HS-27A (cell line): ENCODE data around the gene DPP10.
"Not testable (repeated sequence)": the region's sequence is repeated elsewhere in the genome, so short reads cannot be mapped to it uniquely, and the experiment has no call there.

Source experiments
- DNase-seq: peaks from one replicate; pipeline ENCODE4 v3.0.0-alpha.2; 2012; ENCODE audit warnings: low read depth, missing footprints

The DPP10 gene

DNA sequence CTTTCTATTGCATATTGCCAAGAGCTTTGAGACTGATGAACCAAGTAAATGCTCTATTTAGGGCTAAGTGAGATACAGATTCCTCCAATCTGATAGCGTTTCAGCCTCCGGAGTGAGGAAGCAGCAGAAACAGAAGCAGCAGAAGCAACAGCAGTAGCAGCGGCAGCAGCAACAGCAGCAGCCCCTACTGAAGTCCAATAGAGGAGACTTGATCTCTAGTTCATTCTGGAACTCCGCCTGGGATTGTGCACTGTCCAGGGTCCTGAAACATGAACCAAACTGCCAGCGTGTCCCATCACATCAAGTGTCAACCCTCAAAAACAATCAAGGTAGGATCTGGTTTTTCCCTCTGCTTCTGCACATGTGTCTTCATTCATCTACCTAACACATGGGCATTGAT is at the start of gene DPP10:
DPP10 (plus strand) TSS at position 132 of the 400 bp plus-strand sequence.
- DNase-seq, result no peak

DNA sequence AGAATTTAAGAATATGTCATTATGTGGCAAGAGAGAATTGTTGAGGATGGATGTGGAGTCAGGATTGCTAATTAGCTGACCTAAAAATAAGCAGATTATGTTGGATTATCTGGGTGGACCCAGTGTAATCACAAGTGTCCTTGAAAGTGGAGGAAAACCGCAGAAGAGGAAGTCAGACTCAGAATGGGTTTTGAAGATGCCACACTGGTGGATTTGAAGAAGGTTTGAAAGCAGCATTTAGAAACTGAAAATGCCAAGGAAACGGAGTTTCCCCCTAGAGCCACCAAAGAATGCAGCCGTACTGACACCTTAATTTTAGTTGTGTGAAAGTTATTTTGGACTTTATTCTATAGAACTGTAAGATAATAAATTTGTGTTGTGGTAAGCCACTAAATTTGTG is 41.6 kb upstream of the DPP10 start:
- DNase-seq, result no peak

DNA sequence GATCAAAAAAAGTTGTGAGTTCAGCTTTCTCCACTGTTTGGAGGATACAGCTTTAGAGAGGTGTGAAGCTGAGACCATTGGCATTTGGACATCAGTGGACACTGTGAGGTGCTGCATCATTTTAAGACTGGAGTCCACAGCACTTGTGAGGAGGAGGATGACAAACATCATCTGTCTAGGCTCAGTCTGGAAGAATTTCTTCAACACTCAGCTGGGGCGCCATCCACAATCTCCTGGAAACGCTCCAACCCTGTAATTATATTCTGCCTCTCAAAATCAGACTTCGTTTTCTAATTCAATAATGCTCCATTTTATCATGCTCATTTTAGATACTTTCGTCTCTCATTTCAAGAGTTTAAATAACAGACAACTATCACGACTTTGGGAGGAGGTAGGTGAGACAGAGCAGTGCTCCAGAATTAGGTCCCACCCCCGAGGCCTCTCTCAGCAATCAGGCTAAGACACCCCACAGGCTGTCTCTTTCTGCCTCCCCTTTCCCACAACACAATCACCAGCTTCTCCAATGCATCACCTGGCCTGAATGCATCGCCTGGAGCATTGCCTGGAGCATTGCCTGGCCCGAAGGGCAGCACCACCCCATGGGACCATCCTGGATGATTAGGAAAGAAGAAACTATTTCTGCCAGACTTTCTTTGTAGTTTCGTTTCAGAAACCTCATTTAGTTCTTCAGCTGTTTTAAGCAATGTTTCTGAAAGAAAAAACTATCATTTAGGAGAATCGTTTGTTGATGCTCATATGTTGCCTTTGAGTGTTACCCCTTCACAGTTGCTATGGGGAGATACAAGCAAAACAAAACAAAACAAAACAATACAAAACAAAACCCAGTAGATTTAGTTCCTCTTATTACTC is 37.0 kb upstream of the DPP10 start:
- DNase-seq, result no peak

DNA sequence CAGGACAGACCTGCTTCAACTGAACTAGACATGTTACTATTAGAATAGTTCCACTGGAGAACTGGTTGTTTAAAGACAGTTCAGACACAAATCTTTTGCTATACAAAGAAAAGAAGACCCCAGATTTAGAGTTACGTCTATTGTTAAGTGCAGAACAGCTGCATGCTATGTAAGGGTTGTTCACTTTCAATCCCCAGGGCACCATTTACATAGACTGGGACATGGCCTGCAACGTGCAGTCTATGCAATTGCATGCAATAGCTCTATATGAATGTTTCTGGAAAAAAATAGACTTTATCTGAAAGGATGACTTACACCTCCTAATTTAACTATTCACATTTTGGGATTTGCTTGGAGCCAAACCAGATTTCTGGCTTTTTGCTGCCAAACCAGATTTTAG is 36.1 kb upstream of the DPP10 start:
- no peak for DNase-seq

DNA sequence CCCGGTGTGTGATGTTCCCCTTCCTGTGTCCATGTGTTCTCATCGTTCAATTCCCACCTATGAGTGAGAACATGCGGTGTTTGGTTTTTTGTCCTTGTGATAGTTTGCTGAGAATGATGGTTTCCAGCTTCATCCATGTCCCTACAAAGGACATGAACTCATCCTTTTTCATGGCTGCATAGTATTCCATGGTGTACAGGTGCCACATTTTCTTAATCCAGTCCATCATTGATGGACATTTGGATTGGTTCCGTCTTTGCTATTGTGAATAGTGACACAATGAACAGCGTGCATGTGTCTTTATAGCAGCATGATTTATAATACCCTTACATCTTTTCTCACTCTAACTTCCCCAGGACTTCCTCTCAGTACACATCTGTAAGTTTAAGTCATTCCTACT is 35.1 kb upstream of the DPP10 start:
- DNase-seq, result not testable (repeated sequence)

DNA sequence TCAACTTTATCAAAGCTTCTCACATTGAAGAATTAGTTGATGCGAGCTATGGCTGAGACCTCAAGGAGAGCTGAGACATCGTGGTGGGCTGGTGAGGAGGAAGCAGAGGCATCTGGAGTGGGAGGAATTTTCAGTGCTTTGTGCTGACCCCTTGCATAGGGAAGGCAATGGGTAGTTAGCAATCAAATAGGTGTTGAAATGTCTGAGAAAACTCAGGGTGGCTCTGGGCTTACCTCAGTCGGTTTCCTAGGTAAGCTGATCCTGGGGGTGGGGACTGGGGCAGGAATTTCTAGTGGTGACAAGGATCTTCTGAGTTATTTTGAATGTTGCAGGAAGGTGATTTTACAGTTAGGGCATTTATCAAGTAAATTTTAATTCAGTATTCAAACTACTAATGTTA is 20.7 kb upstream of the DPP10 start:
- DNase-seq, result no peak

DNA sequence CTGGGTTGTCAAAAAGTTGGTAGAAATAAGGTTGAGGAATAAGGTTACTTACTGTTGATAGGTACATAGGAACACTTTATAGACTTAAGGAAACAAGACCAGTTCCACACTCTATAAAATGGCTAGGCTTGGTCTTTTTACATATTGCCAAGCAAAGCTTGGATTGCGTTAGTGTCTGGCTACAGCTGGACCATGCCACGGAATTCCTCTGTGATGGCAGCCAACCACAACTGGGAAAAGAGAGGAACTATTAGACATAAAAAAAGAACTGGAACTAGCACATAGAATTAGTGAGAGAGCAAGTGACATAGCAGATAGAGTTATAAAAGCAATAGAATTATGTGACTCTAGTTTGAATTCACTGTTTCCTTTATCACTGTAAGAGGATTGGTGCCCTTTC is 17.7 kb upstream of the DPP10 start:
- no peak for DNase-seq

DNA sequence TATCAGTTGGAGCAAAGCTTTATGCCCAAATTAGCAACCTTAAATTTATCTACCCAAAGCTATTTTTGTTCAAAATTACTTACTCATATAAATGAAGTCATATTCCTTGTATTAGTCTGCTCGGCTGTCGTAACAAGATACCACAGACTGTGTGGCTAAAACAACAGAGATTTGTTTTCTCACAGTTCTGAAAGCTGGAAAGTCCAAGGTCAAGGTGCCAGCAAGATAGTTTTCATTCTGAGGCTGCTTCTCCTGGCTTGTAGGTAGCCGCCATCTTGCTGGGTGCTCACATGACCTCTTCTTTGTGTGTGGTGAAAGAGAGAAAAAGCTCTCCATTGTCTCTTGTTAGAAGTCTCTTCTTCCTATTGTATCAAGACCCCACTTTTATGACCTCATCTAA is 15.7 kb upstream of the DPP10 start:
- DNase-seq, result no peak

DNA sequence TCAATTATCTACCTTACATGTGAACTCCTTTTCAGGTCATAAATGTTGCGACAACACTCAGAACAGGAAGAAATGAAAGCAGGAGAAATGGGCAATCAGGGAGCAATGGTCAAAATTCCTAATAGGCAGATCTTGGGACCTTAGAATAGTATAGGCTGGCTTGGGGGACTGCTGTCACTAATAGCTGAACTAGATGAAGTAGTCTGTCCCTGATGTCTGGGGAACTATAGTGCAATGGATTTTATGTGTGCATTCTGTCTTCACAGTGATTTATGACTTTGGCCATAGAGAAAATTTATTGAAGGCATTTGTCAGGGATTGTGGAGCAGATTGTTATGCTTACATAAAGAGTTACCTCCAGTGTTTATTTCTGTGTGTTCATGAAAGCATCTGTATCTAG is 6.1 kb upstream of the DPP10 start:
- DNase-seq, result no peak

DNA sequence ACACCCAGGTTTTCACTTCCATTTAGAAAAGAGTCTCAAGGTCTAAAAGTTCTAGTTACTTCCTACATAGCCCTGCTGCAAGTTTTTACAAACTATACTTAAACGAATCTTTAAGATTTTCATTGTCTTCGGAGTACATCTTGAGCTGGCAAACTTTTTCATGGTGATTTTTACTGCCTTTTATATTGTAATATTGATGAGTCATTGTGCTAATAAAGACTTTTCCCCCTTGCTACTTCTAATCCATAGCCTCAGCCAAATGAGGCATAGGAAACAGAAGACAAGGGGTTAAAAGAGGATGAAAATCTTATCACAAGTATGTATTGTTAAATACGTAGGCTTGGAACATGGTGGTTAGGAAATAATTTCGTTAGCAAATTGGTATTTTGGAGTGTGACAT is 4.1 kb downstream of the DPP10 start:
- DNase-seq, result no peak

DNA sequence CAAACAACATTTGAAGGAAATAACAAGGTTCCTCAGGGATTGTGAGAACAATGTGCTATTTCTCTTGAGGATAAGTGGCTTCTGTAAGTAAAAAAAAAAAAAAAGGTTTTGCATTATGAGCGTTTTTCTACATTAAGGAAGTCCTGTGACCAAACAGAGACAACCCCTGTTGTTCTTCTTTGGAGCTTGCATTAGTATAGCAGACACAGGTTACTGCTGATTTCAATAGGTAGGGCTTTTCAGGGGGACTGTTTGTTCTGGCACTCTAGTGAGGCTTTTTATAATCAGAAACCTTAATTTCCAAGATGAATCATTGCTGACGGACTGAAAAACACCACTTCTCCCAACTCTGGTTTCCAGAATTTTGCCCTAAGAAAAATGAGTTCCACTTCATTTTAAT is 8.2 kb downstream of the DPP10 start:
- no peak for DNase-seq

DNA sequence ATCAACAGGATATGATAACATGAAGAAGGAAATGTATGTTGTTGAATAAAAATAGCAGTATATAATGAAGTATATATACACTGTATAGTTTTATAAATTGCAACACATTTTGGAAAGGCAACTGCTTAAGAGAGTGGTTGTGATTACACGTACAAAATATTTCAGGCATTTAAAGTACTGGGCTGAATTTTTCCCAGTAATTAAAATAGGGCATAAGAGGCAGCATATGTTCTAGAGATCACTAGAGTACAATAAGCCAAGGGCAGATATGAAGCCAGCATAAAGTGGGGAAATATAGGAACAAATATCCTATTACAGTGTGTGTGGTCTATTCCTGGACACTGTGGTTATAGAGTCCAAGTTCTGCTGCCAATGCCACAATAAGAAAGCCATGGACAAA is 14.1 kb downstream of the DPP10 start:
- no peak for DNase-seq

DNA sequence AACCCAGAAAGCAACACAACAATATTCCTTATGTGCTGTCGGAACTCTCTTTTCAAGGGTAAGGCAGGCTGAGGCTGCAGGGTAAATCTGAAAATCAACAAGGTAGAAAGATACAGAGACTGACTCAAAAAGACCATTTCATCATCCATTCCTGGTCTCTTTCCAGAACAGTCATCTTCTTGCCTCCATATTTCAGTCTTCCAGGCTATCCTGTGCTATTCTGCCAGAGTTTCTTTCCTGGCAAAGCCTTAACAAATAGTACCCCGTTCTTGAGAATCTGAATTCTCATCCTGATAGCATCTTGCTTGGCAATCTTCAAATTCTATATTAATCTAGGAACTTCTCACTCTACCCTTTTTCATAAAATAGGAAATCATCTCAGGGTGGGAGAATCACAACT is 15.5 kb downstream of the DPP10 start:
- DNase-seq, result no peak

DNA sequence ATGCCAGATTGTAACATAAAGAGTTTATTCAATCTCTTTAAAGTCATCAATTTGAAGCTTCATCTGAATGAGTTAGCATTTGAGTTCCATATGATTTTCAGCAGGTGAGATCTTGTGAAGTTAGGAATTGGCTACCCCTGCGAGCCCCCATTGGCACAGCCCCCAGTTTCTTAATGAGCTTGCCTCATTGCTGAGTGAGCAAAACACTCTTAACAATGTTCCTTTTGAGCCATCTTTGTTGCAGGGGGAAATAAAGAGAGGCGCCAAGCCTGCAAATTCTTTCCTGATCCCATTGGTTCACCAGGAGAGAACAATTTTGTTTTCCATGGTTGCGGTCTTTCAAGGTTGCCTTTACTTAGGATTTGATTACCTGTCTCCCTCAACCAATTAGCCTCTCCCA is 18.7 kb downstream of the DPP10 start:
- no peak for DNase-seq

DNA sequence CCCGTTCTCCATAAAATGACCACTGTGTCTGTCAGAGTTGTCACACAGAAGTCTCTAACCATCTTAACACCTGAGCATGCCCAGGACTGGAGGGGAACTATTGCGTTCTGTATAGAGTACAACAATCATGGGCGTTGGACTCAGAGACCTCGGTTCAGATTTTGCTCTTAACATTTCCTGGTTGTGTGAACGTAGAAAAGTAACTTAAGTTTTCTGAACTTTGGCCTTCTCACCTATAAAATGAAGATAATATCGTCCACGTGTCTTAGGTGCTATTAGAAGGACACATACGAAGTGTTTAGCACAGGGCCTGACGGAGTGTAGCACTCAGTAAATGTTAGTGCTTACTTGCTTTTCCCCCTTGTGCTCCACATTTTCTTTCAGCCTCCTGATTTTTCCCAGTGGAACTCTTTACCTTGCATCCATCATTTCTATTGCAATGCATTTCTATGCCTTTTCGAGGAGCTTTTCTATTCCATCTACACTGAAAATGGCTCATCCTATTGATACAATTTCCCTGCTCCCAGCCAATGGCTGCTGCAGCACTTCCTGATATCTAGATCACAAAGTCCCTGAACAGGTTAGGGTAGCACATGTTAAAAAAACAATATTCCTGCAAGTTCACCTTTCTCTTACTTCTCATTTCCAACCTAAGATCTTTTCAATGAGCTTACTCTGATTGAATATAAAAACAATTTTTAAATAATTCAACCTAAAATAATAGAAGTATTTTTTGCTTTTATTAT is 22.7 kb downstream of the DPP10 start:
- no peak for DNase-seq

DNA sequence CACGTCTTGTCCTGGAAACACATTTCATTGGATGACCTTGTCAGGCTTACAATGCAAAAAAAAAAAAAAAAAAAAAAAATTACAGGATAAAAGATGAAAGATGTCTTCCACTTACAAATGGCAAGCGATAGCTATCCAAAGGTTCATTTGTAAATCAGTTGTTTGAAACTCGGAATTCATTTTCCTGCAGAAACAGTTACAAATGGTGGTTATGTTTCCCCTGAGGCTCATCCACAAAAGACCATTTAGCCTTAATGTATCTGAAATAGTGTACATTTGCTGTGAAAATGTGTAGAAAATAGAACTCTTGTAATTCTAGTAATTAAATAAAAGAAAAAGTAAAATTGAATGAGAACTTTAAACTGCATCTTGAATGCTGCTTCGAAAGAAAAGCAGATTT is 25.9 kb downstream of the DPP10 start:
- DNase-seq, result no peak

DNA sequence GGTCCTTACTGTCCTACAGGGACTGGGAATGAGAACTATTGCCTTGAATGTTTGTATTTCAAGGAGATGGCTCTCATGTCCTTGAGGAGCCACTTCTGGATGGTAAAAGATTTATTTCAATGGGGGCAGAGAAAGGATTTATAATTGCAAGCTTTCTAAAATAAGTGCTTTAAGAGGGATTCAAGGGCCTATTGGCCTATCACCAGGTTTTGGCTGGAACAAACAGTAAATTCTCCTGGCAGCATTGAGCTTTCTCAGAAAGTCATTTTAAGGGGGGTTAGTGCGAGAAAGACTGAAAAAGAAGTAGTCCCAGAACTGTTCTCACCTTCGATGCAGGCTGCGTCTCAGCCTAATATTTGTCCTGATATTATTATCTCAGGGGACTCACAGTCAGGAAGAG is 29.8 kb downstream of the DPP10 start:
- DNase-seq, result no peak

DNA sequence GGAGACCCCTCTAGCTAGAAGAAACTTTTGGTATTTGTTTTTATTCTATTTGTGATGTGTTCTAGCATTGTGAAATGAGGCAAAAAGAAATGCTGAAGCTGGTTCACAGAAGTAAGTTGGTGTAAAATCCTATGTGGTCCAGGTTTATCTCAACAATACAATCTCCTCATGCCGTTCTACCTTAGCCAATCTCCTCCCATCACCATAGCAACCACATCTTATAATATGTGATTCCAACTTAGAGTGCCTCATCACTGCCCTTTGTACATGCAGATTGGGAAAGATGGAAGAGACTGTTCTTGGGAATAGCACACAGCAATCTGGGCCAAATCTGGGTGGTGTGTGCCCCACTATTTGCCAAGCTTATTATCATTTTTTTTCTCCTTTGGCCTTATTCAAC is 30.3 kb downstream of the DPP10 start:
- no peak for DNase-seq

DNA sequence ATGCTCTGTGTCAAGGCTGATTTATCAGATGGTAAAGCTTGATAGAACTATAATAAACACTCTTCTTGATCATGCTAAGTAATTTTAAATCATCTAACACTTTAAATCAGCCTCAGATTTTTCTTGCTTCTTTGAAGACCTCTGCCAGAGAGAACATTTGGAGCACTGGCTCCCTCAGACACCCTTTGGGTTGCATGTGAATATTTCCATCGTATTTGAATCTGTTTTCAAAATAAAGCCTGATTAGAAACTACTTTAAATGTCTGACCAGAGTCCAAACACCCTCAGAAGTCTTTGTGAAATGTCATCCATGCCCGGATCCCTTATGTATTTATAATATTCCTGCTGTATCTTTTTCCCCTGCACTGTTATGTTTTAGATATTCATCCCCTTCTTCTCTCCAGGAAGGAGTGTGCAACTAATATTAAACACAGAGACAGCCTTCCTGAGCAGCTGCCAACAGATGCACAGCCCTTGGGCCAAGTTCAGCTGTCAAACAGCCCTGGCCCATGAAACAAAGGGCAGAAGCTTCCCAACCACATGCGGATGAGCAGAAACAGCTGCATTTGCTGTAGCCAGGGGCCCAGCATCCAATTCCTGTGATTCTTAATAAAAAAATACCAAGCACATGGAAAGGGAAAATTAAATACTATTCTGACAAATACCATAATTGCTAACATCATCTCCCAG is 46.5 kb downstream of the DPP10 start:
- DNase-seq, result no peak

DNA sequence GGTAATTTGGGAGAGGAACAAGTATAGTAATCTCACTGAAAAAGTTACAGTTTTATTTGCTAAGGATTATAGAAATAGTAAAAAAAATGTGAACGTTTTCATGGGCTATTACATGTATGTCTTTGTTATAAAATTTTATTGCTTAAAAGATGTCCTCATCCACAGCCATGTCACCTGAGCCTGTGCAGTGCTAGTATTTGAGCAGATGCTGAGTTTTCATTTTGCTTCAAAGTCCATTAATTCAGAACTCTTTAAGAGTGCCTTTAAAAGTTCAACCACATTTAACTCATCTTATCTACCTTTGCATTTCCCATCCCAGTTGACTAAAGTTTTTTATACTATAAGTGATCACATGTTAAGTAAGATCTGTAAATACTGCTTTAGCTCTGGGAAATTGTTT is 52.6 kb downstream of the DPP10 start:
- DNase-seq, result no peak

DNA sequence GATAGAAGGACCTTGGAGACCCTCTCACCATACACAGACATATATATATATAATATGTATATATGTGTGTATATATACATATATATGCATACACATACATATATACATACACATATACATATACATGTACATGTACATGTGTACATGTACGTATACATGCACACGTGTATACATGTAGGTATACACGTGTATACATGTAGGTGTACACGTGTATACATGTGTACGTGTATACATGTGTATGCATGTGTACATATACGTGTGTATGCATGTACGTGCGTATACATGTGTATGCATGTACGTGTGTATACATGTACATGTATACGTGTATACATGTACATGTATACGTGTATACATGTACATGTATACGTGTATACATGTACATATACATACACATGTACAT is 54.5 kb downstream of the DPP10 start:
- no peak for DNase-seq

DNA sequence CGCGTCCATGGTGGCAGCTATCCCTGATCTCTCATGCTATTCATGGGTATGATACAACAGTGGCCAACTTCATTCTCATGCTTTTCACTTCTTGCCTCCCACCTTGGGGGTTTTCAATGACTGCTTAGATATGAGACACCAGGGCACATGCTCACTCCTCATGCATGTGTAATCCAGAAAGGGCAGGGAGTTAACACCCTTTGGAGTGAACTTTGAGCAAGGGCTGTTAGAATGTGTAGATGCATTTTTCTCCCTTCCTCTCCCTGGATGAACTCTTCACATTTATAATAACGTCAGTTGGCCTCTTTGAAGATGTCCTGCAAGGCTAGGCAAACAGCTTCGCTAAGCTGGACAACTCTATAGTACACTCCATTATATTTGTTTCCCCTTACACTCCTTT is 56.7 kb downstream of the DPP10 start:
- no peak for DNase-seq

DNA sequence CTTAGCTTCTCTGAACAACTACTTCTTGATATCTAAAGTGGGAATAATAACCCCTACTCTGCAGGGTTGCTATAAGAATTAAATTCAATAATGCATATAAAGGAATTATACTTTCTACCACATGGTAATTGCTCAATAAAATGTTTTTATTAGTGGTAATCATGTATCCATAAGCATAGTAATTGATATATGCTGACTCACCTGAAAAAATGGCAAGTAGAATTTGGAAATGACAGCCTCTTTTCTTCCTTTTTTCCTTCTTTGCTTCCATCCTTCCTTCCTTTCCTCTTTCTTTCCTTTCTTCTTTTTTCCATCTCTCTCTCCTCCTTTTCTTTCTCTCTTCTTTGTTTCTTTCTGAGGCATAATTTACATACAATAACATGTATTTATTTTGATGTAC is 65.3 kb downstream of the DPP10 start:
- no peak for DNase-seq
